IMR-90 (cell line): ENCODE results near the gene PCSK2. TPM values are rescaled to one million over a fixed set of nuclear protein-coding genes. Genes with fewer than 3 reads are reported as not detected.

Source experiments
- ATAC-seq: fragments of 200-7000 bp; cut with Tn5 transposase; 2 replicates; pipeline ENCODE4 v1.9.1; 2020; ENCODE audit warnings: low read depth, mild to moderate bottlenecking, moderate library complexity
- BruUV-seq: library from RNA; stranded (reverse); fragments of 400-500 nt; replicated peaks from 2 replicates; lab custom pipeline; 2021; lab: Mats Ljungman, UMichigan
- CTCF ChIA-PET: fragments of 300-600 bp; formaldehyde crosslinking; extraction: SDS; loops from one replicate; lab custom pipeline; 2021; ENCODE audit warnings: antibody characterized with exemption; lab: Yijun Ruan, JAX
- POLR2A ChIA-PET: fragments of 300-600 bp; sonication (Branson Sonifier 250); formaldehyde crosslinking; loops from one replicate; lab custom pipeline; 2022; ENCODE audit warnings: antibody characterized with exemption; ENCODE audit not compliant: unreplicated experiment; lab: Charles Lee
- DNase-seq: peaks from one replicate; pipeline ENCODE4 v3.0.0; 2013
- H2AFZ ChIP-seq: replicated peaks from 2 replicates; pipeline ENCODE3; 2013; ENCODE audit warnings: low read length, mild to moderate bottlenecking; ENCODE audit not compliant: poor library complexity
- H2AK5ac ChIP-seq: 2 replicates; pipeline ENCODE4 v1.6.1; 2013; ENCODE audit warnings: low read depth, low read length, inconsistent platforms
- H2AK9ac ChIP-seq: replicated peaks from 2 replicates; pipeline ENCODE3; 2013; ENCODE audit warnings: mild to moderate bottlenecking, low read depth, low read length, moderate library complexity; ENCODE audit not compliant: poor library complexity
- H2BK120ac ChIP-seq: 2 replicates; pipeline ENCODE4 v1.6.1; 2013; ENCODE audit warnings: low read depth, low read length, inconsistent platforms
- H2BK15ac ChIP-seq: 3 replicates; pipeline ENCODE4 v1.6.1; 2013; ENCODE audit warnings: low read depth, low read length, inconsistent platforms
- H2BK20ac ChIP-seq: 2 replicates; pipeline ENCODE4 v1.6.1; 2013; ENCODE audit warnings: low read depth, mild to moderate bottlenecking, inconsistent platforms, low read length, moderate library complexity
- H2BK5ac ChIP-seq: 2 replicates; pipeline ENCODE4 v1.6.1; 2013; ENCODE audit warnings: mild to moderate bottlenecking, low read depth, low read length, inconsistent platforms; ENCODE audit not compliant: poor library complexity, severe bottlenecking
- H3K14ac ChIP-seq: replicated peaks from 2 replicates; pipeline ENCODE4 v1.6.1; 2013; ENCODE audit warnings: low read depth, low read length, inconsistent platforms
- H3K18ac ChIP-seq: 2 replicates; pipeline ENCODE4 v1.6.1; 2013; ENCODE audit warnings: low read depth, low read length, control low read depth
- H3K23ac ChIP-seq: 2 replicates; pipeline ENCODE4 v1.6.1; 2013; ENCODE audit warnings: low read depth, low read length, inconsistent platforms
- H3K27ac ChIP-seq: 2 replicates; pipeline ENCODE4 v1.5.1; 2013; ENCODE audit warnings: mild to moderate bottlenecking, control low read depth, low read length; ENCODE audit not compliant: insufficient read depth
- H3K27me3 ChIP-seq: 2 replicates; pipeline ENCODE4 v1.6.1; 2013; ENCODE audit warnings: low read length; ENCODE audit not compliant: control insufficient read depth, insufficient read depth
- H3K36me3 ChIP-seq: 2 replicates; pipeline ENCODE4 v1.6.1; 2013; ENCODE audit warnings: low read length, mixed read lengths; ENCODE audit not compliant: control insufficient read depth, insufficient read depth
- H3K4ac ChIP-seq: 2 replicates; pipeline ENCODE4 v1.6.1; 2013; ENCODE audit warnings: low read depth, low read length, inconsistent platforms
- H3K4me1 ChIP-seq: 2 replicates; pipeline ENCODE4 v1.6.1; 2013; ENCODE audit warnings: low read length, mixed read lengths; ENCODE audit not compliant: control insufficient read depth, insufficient read depth
- H3K4me2 ChIP-seq: 2 replicates; pipeline ENCODE4 v1.6.1; 2013; ENCODE audit warnings: low read depth, mild to moderate bottlenecking, control low read depth, low read length, moderate library complexity
- H3K4me3 ChIP-seq: 2 replicates; pipeline ENCODE4 v1.5.1; 2013; ENCODE audit warnings: low read depth, mild to moderate bottlenecking, control low read depth, low read length, moderate library complexity; ENCODE audit not compliant: insufficient read depth
- H3K56ac ChIP-seq: 2 replicates; pipeline ENCODE4 v1.6.1; 2013; ENCODE audit warnings: low read length, inconsistent platforms; ENCODE audit not compliant: insufficient read depth; ENCODE audit errors: extremely low read depth
- H3K79me1 ChIP-seq, 2 experiments: 2 replicates each; pipeline ENCODE4 v1.6.1; 2013; ENCODE audit warnings: low read length in 2 of 2, inconsistent platforms in 1 of 2, low read depth in 1 of 2
- H3K9ac ChIP-seq: 2 replicates; pipeline ENCODE4 v1.6.1; 2013; ENCODE audit warnings: low read depth, low read length, control low read depth
- H3K9me1 ChIP-seq: 2 replicates; pipeline ENCODE4 v1.6.1; 2013; ENCODE audit warnings: low read length, inconsistent platforms; ENCODE audit not compliant: insufficient read depth
- H3K9me3 ChIP-seq: 2 replicates; pipeline ENCODE4 v1.6.1; 2013; ENCODE audit warnings: low read length; ENCODE audit not compliant: control insufficient read depth, insufficient read depth
- H4K20me1 ChIP-seq: 2 replicates; pipeline ENCODE4 v1.6.1; 2013; ENCODE audit warnings: low read length, inconsistent platforms; ENCODE audit not compliant: insufficient read depth
- H4K5ac ChIP-seq: 2 replicates; pipeline ENCODE4 v1.6.1; 2013; ENCODE audit warnings: mild to moderate bottlenecking, low read depth, low read length, control low read depth
- H4K8ac ChIP-seq, 2 experiments: 2 replicates each; pipeline ENCODE4 v1.6.1; 2013; ENCODE audit warnings: low read depth in 2 of 2, low read length in 2 of 2, control low read depth in 1 of 2, inconsistent platforms in 1 of 2
- H4K91ac ChIP-seq: 2 replicates; pipeline ENCODE4 v1.6.1; 2013; ENCODE audit warnings: low read depth, low read length, inconsistent platforms; ENCODE audit not compliant: insufficient read depth
- MXI1 ChIP-seq: IDR thresholded peaks from 2 replicates; pipeline ENCODE4 v1.6.1; 2012; ENCODE audit warnings: low read depth, mild to moderate bottlenecking, low read length, moderate library complexity, borderline replicate concordance
- RCOR1 ChIP-seq: IDR thresholded peaks from 2 replicates; pipeline ENCODE4 v1.6.1; 2012; ENCODE audit warnings: mild to moderate bottlenecking, low read length, improper control_type of control experiment; ENCODE audit not compliant: insufficient replicate concordance
- SMC3 ChIP-seq: fragments of 150-350 bp; IDR thresholded peaks from 2 replicates; pipeline ENCODE4 v1.6.1; 2016; ENCODE audit warnings: low read depth, mild to moderate bottlenecking, antibody characterized with exemption, low read length, moderate library complexity
- WGBS, 2 experiments: methylation state at CpG; one replicate each; pipeline versions ENCODE4 v1.1.5 to v1.1.7; 2013; ENCODE audit warnings: missing lambda C conversion rate in 2 of 2; ENCODE audit not compliant: insufficient read length in 1 of 2; ENCODE audit errors: extremely low coverage in 2 of 2; 5-methylcytosine and 5-hydroxymethylcytosine counted together
- dilution Hi-C: fragments of 300-500 bp; cut with HindIII; formaldehyde crosslinking; loops from one replicate; pipeline ENCODE4 v1.14.3; 2018; ENCODE audit warnings: low sequenced_read_pairs; ENCODE audit not compliant: unreplicated experiment
- in situ Hi-C: fragments of 300-500 bp; cut with MboI; formaldehyde crosslinking; loops from 3 replicates; pipeline ENCODE4 v1.14.3; 2019; ENCODE audit warnings: low sequenced_read_pairs, inconsistent platforms, mixed read lengths
- intact Hi-C: fragments of 100-400 bp; cut with micrococcal nuclease; formaldehyde crosslinking; loops from 2 replicates; pipeline ENCODE4 v1.10.0; 2022
- polyA plus RNA-seq, 3 experiments: library from polyadenylated mRNA; depleted of rRNA; stranded (reverse); fragments of >200 nt; gene quantifications; 2 replicates each; pipeline ENCODE4 v1.2.3, GENCODE V29; 2012; ENCODE audit warnings: low replicate concordance in 1 of 3
- total RNA-seq: library from RNA; depleted of rRNA; stranded (reverse); fragments of >200 nt; gene quantifications from 2 replicates; pipeline ENCODE4 v1.2.3, GENCODE V29; 2012

The PCSK2 gene
- total and polyA plus RNA-seq, 2 of the 4 experiments (the other 2 are of a cell fraction) = not detected

GRCh38 chr20:17470973-17471372 is 244.1 kb downstream of the PCSK2 start:
- CTCF ChIA-PET = no interaction called here
- Histone ChIP-seq H4K20me1 (no peaks in the 10 kb centered on the region), H3K9ac (no peak overlapping the region), H3K36me3 (no peaks in the 10 kb centered on the region), H3K79me1 (no peaks in the 10 kb centered on the region), H3K9me1 (no peaks in the 10 kb centered on the region), H3K4me2 (no peak overlapping the region), H2AK5ac (no peak overlapping the region), H3K14ac (no peak overlapping the region), H3K4ac (no peak overlapping the region), H4K91ac (no peak overlapping the region), H4K8ac (no peak overlapping the region), H3K9me3 (no peaks in the 10 kb centered on the region), H2BK5ac (no peak overlapping the region), H2BK20ac (no peak overlapping the region), H3K27me3 (peaks cover 13% of the 10 kb centered on the region), H4K5ac (no peak overlapping the region), H3K4me3 (no peak overlapping the region), H3K56ac (no peak overlapping the region), H3K23ac (no peak overlapping the region), H3K4me1 (no peaks in the 10 kb centered on the region), H2AK9ac (no peak overlapping the region), H3K27ac (no peak overlapping the region), H2BK15ac (no peak overlapping the region), H2BK120ac (no peak overlapping the region), H3K18ac (no peak overlapping the region), H2AFZ (no peak overlapping the region)
- POLR2A ChIA-PET = no interaction called here
- intact Hi-C loops (no loop called here), in situ Hi-C loops (no loop called here), dilution Hi-C loops (no loop called here)
- DNase-seq (no peak), ATAC-seq (no peak)
- 30% methylated on average over 3 of the region's 9 CpGs; no CpG with 5 or more reads in 1 of the 2 experiments for WGBS, 2 experiments
- no peak for TF ChIP-seq SMC3
- TF ChIP-seq MXI1 = no peak
- no peak for TF ChIP-seq RCOR1
- BruUV-seq = no TSS peak
